Kidney glomerular epithelial cell (primary cell): ENCODE data around the gene CD320.
"Not testable (repeated sequence)": the region's sequence is repeated elsewhere in the genome, so short reads cannot be mapped to it uniquely, and the experiment has no call there.

ENCODE experiments used
- DNase-seq: peaks from one replicate; lab custom pipeline; 2025; lab: John Stamatoyannopoulos, UW

Gene CD320

DNA sequence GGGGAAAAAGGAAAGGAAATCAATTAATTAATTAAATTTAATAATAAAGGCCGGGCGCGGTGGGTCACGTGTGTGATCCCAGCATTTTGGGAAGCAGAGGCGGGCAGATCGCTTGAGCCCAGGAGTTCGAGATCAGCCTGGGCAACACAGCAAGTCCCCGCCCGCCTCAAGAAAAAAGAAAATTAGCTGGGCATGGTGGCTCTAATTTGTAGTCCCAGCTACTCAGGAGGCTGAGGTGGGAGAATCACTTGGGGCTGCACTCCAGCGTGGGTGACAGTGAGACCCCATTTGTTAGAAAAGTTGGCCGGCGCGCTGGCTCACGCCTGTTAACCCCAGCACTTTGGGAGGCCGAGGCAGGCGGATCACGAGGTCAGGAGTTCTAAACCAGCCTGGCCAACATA lies 733 bp upstream of the CD320 start:
- DNase-seq: no peak

DNA sequence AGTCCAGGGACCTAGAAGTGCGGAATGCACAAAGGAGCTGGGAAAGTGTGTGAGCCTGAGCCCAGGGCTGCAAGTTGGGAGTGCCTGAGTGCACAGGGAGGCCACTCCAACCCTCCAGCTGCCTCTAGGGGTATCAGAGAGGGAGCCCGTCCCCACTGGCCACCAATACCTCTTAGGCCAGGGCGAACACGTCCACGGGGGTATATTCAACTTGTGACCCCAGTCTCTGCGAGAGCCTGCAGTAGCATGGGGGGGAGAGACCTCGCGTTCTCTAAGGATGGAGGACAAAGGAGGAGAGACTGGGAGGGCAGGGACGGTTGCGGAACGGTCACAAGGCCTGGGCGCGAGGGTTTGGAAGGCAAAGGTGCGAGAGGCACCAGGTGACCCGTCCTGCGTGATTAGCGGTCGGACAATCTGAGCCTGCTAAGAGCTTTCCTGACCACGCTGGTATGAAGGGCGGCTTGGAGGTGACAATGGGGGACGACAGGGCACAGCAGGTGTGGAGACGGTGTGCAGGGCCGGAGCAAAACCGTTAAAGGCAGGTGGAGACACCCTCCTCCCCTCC lies 676 bp downstream of the CD320 start:
- DNase-seq: no peak

DNA sequence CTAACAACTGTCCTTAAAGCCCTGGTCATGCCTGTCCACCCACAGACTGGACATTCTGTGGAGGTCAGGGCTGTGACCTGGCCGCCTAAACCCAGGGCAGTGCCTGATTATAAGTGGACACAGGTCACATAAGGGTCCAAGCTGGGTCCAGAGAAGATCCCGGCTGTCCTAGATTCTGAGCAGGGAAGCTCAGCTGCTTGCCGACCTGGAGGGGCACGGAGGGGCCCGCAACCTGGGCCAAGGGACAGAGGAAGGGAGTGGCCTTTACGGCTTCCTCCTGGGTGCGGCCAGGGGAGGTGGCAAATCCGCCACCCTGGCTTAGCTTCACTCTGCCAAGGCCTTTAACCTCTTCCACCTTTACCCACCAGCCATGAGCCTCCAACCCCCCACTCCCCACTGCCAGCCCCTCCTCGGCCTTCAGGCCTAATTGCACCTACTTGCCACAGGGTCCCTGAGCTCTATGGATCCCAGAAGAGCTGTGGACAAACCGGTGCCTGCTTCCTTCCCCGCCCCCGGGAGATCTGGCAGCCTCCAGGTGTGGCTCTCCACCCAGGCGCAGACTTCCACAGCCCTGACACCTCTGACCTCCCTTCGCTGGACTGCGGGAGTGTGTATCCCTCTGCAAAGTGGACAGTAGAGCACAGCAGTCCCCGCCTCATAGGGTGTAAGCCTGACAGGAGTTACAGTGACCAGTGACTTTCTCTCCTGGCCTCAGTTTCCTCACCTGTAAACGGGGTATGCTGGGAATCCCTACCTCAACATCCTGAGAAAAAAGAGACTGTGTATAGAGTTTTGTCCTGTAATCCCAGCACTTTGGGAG lies 1.7 kb downstream of the CD320 start:
- no peak for DNase-seq

DNA sequence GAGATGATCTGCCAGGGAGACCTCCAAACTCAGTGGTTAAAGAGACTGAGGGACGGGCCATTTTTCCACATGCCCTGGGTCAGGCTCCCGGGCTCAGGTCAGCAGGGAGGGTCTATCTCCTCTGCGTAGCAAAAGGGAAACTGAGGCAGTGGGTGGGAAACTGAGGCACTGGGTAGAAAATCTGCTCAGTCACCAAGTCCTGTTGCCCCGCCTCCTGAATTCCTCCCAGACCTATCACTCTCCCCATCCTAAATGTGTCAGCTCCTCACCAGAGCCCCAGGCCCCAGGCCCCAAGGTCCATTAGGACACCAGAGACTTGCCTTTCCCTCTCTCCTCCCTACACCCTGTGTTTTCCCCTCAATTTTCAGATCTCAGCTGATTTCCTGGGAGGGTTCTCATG lies 2.4 kb downstream of the CD320 start:
- DNase-seq: no peak

DNA sequence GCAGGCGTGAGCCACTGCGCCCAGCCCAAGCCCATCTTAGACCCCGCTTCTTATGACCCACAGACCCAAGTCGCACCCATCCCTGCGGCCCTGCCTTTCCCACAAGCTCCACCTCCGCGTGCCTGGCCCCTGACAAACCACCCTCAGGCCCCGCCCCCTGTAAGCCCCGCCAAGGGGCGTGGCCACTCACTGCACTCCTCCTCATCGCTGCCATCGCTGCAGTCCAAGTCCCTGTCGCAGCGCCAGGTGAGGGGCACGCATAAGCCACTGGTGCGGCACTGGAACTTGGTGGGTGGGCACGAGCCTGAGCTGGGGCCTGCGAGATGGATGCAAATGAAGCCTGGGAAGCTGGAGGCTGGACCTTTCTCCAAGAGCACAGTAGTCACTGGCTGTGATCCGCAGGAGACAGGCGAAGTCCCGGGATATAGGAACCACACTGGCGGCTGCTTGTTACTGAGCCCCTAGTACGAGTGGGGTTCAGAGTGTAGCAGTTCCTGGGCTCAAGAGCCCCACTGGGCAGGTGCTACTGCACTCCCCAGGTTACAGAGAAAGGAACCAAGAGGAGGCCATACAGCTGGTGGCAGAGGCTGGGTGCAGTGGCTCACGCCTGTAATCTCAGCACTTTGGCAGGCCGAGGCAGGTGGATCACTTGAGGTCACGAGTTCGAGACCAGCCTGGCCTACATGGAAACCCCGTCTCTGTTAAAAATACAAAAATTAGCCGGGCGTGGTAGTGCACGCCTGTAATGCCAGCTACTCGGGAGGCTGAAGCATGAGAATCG lies 3.1 kb downstream of the CD320 start:
- no peak for DNase-seq

DNA sequence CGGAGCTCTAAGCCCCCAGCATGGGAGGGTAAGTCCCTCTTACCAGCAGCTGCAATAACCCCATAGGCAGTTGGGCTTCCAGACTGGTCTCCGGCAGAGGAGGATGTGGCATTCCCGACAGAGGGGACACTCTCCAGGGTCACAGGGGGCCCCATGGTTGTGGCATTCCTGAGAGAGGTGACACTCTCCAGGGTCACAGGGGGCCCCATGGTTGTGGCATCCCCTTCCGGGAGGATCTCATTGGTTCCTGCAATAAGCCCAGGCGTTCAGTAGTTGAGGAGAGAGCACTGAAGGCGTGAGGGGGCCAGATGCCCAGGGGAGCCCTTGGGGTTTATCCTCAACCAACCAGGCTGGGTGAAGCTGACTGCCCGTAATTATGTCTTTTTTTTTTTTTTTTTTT lies 5.4 kb downstream of the CD320 start:
- no peak for DNase-seq

DNA sequence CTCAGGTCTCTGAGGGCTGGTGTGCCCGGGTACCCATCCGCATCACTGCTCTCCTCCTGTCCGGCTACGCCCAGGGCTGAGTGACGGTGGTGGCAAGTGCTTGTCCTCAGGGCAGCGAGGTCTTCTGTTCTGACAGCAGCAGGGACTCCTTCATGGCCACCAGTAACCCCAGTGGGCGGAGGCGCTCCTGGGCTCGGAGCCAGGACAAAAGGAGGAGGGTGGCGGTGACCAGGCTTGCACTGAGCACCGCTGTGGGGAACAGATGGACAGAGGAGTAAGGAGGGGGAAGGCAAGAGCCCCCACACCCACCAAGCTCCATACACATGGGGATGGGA lies 5.8 kb downstream of the CD320 start:
- DNase-seq: no peak

DNA sequence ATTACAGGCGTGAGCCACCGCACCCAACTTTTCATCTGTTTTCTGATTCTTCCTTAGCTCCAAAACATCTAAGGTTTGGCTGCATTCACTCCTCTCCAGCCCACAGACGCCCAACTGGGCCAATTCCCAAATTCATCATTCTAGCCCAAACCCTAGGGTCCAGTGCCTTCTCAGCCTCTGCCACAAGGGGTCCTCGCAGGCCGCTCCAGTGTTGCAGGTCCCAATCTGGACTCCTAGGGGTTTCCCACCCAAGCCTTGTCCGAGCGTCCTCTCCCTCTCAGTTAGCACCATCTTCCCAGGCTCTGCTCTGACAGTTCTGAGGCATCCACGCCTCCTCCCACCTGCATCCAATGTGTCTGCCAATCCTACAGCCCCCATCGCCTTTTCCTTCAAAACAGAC lies 16.8 kb downstream of the CD320 start:
- not testable (repeated sequence) for DNase-seq

DNA sequence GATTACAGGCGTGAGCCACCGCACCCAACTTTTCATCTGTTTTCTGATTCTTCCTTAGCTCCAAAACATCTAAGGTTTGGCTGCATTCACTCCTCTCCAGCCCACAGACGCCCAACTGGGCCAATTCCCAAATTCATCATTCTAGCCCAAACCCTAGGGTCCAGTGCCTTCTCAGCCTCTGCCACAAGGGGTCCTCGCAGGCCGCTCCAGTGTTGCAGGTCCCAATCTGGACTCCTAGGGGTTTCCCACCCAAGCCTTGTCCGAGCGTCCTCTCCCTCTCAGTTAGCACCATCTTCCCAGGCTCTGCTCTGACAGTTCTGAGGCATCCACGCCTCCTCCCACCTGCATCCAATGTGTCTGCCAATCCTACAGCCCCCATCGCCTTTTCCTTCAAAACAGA lies 31.6 kb downstream of the CD320 start:
- DNase-seq: not testable (repeated sequence)

DNA sequence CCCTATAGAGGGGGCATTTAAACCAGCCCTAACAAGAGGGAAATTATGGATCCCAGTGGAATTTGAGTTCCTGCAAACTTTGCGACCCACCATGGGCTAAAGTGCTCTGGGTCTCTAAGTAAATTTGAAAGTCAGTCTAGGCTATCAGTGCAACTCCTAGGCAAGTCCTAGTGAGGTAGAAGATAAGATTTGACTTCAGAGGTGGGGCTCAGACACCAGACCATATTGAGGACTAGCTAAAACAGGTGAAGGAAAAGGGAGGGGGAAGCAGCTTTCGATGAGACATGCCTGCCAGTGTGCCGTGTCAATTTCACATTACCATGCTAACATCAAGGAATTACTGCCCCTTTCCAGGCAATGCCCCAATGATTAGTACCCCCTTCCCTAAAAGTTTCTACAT lies 38.4 kb downstream of the CD320 start:
- no peak for DNase-seq

DNA sequence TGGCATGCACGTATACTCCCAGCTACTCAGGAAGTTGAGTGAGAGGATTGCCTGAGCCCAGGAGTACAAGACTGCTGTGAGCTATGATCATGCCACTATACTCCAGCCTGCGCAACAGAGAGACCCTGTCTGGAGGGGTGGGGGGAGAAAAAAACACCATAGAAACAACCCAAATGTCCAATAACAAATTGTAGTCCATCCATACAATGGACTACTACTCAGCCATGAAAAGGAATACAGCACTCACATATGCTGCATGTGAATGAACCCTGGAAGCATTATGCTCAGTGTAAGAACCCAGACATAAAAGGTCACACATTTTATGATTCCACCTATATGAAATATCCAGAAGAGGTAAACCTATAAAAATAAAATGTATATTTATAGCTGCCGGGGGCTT lies 42.3 kb downstream of the CD320 start:
- DNase-seq: no peak

DNA sequence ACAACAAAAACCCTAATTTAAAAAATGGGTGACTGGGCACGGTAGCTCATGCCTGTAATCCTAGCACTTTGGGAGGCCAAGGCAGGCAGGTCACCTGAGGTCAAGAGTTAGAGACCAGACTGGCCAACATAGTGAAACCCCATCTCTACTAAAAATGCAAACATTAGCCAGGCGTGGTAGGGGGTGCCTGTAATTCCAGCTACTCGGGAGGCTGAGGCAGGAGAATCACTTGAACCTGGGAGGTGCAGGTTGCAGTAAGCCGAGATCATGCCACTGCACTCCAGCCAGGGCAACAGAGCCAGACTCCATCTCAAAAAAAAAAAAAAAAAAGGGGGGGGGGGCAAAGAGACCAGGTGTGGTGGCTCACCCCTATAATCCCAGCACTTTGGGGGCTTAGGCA lies 43.9 kb downstream of the CD320 start:
- DNase-seq: not testable (repeated sequence)

DNA sequence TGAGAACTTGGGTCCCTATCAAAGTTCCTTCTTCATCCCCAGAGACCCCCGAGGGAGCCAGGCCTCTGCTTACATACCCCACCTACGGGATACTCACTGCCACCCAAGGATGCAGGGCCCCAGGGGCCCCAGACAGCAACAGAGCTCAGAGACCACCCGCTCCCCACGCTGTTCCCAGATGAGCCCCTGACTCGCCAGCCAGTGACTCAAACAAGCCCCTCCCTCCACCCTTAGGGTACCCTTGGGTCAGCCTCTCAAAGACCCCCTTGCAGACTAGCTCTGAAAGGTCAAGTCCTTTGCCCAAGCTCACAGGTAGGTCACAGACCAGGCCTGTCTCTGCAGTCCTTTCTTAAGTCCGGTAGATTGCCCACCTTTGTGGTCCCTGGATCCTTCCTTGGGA lies 45.7 kb downstream of the CD320 start:
- DNase-seq: no peak

DNA sequence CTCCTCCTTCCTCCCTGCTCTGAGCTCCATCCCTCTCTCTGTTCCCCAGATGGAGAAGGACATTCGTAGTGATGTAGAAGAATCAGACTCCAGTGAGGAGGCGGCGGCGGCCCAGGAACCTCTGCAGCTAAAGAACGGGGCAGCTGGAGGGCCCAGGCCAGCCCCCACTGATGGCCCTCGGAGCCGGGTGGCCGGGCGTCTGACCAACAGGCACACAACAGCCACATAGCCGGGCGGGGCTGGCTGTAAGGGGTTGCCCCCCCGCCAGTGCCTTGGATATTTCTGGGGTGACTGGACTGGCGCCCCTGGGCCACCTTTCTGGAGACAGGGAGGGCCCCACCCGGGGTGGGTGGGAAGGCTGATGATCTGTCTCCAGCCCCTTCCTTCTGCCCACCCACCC lies 46.3 kb downstream of the CD320 start:
- no peak for DNase-seq

DNA sequence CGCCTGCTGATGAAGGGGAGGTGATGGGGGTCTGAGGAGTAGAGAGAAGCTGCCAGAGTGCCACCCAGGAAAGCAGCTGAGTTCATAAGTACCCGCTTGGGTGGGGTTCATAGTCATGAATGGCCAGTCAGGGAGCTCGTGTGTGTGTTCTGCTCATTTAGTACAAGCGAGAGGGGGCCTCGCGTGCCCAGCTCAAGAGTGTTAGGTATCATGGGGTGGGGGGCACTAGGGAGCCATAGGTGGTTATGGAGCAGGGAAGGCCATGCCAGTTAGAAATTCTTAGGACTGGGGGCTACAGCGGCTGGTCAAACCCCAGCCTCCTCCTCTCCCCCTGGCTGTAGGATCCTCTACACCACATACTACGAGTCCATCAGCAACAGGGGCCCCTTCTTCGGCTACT lies 46.8 kb downstream of the CD320 start:
- no peak for DNase-seq

DNA sequence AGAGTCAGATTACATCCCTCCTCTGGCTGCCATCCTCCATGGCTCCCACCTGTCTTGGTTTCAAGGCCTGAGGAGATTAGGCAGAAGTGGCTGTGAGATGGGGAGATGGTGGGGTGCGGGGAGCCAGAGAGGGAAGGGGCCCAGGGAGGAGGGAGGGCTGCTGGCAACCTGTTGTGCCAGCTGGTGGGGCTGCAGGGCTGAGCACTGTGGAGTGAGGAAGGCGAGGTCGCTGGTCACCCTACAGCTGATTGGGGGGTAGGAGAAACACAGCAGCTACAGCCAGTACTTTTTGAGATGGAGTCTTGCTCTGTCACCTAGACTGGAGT lies 48.3 kb downstream of the CD320 start:
- DNase-seq: no peak

DNA sequence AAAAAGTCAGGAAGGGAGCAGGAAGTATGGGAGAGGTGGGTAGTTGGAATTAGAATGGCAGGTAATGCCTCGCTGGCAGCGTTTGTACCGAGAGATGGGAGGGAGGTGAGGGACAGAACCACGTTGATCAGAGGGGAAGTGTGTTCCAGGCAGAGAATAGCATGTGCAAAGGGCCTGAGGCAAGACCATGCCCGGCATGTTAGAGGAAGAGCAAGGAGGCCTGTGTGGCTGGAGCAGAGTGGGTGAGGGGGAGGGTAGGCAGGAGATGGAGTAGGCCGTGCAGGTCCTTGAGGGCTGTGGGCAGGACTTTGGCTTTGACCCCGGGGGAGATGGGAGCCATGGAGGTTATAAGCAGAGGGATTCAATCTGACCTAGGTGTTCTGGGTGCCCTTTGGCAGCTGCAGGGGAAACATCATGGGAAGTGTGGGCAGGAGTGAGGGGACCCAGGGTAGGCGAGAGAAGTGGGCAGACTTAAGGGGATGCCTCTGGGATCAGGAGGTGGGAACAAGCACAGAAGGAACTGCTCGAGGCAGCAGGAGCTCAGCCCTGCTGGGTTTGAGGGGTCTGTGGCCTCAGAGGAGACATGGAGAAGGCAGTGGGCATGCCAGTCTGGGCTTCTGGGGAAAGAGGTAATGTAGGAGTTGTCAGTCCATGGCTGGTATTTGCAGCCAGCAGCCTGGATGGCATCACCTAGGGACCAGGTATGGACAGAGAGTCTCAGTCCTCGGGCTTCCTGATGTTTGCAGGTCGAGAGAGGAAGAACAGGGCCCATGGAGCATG lies 48.8 kb downstream of the CD320 start:
- no peak for DNase-seq

DNA sequence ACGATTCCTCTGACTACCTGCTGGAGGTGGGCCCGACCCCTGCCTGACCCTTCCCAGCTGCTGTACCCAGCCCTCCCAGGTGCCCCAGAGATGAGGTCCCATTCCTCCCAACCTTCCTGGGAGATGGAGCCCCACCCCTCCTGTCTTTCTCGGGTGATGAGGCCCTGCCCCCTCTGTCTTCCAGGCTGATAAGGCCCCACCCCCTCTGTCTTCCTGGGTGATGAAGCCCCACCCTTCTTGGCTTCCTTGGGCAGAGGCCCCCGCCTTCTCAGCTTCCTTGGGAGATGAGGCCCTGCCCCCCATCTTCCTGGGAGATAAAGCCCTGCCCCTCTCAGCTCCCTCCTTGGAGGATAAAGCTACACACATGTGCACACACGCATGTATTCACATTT lies 51.1 kb downstream of the CD320 start:
- no peak for DNase-seq

DNA sequence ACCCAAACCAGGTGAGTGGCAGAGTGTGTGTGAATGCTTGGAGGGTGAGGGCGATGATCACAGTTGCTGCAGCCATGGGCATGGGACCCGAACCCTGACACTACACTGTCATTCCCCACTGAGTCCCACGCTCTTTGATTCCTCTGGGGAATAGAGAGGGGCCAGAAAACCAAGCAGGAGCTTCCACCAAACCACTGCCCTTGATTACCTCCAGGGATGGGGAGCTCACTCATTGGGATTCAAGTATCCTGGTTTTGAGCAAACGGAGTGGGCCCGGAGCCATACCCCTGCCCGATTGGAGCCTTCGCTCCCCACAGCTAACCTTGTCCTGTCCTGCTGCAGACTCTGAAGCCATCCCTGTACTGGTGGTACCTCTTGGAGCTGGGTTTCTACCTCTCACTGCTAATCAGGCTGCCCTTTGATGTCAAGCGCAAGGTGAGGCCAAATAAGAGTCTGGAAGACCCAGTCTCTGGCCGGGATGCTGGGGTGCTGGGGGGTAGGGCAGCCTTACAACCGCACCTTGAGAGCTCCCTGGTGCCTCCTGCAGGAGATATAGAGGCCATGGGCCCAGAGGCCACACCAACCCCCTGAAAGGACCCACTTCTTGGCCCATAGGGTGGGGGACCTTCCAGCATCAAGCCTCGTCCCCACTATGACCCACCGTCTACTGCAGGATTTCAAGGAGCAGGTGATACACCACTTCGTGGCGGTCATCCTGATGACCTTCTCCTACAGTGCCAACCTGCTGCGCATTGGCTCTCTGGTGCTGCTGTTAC lies 51.7 kb downstream of the CD320 start:
- DNase-seq: no peak

DNA sequence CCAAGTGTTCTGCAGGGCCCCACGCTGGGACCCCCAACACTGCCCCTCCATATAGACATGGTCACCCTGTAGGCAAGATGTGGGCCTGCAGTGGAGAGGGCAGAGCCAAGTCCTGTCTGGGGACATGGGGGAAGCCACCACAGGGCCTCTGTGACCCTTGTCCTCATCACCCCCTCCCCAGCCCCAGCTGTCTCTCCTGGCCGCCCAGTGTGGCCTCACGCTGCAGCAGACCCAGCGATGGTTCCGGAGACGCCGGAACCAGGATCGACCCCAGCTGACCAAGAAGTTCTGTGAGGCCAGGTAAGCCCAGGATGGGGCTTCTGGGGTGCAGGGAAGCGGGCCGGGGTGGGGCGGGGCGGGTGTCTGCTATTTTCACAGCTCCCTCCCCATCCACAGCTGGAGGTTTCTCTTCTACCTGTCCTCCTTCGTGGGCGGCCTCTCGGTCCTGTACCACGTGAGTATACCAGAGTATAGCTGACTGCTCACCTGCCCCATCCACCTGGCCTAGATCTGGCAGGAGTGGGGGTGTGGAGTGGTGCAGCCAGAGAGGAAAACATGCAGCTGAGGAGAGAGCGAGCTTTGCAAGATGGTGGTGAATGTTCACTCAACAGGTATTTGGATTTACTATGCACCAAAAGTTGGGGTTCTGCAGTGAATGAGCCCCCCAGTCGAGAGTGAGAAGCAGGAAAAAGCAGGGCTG lies 52.6 kb downstream of the CD320 start:
- DNase-seq: no peak

DNA sequence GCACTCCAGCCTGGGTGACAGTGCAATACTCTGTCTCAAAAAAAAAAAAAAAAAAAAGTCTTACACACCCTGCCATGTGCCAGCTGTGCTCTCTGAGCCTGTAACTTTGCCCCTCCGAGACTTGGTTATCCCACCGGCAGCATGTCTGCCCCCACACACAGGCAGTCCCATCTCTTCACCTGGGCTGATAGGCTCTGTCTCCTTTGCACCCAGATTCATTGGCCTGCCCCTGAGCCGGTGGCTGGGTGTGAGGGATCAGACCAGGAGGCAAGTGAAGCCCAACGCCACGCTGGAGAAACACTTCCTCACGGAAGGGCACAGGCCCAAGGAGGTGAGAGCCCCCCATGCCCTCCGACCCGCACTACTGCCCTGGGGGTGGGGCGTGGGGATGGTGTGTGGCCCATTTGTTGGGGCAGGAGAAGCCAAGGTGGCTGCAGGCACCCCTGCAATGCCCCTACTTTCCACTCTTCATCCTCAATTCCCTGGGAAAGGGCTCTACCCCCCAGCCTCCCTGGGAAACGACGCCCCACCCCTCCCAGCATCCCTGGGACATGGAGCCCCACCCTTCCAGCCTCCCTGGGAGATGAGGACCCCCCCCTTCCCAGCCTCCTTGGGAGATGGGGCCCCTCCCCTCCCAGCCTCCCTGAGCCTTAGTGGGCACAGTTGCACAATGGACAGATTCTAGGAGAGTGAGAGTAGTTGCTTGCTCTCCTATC lies 53.7 kb downstream of the CD320 start:
- DNase-seq: no peak
